ENCODE measurements around the gene FGF14. TPM values are rescaled to one million over a fixed set of nuclear protein-coding genes. Genes with fewer than 3 reads are reported as not detected.
A peak's percentile ranks its signal among the peaks of the same experiment; 100 is the strongest.

The FGF14 gene
- total RNA-seq, 2 experiments from 2014 or later, result not detected

DNA sequence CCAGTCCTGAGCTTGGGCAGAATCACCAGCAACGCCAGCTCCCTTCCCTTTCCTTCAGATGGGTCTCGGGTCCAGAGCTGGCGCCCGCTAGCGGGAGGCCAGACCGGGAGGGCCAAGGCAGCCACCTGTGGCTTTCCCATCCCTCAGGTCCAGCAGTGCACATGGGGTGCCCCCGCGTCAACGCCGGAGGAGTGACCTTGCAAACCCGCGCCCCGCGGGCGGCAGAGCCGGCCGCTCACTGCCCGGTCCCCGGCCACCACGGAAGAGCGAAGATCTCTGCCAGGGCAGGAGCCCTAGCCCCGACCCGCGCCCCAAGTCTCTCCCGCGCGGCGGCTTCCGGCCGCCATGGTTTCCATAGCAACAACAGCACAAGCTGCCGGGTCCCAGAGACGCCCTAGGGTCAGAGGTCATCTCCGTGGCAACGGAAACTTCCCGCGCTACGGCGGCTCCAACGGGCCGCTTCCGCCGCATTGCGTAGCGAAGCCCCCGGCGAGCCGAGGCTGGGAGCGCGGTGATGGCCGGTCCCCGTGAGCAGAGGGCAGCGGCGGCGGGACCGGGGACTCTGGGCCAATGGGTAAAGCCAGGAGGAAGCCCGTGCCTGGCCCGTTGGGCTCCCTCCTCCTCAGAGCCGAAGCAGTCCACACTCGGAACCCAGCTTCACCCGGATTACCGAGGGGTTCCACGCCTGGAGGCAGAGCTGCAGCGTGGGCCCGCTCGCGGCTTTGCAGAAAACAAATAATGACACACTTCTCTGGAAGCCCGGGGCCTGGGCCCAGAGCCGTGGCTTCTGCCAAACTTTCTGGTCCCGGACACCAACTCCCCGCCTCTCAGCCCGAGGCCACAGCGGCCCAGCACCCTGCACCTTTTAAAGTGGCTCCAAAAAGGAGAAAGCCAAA is 7.4 kb downstream of the FGF14 start:
- no TSS peak for BruUV-seq (replicated peaks)
- no peaks in the 10 kb centered on the region for H3K4me1 ChIP-seq (ENCODE audit: insufficient read depth, low read length, poor library complexity, severe bottlenecking)
- TF ChIP-seq, protein P1, sequence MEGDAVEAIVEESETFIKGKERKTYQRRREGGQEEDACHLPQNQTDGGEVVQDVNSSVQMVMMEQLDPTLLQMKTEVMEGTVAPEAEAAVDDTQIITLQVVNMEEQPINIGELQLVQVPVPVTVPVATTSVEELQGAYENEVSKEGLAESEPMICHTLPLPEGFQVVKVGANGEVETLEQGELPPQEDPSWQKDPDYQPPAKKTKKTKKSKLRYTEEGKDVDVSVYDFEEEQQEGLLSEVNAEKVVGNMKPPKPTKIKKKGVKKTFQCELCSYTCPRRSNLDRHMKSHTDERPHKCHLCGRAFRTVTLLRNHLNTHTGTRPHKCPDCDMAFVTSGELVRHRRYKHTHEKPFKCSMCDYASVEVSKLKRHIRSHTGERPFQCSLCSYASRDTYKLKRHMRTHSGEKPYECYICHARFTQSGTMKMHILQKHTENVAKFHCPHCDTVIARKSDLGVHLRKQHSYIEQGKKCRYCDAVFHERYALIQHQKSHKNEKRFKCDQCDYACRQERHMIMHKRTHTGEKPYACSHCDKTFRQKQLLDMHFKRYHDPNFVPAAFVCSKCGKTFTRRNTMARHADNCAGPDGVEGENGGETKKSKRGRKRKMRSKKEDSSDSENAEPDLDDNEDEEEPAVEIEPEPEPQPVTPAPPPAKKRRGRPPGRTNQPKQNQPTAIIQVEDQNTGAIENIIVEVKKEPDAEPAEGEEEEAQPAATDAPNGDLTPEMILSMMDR (conservative IDR thresholded peaks at IDR 0.05; ENCODE audit: low read length), result no peak
- no peak for TF ChIP-seq EZH2phosphoT487 (IDR thresholded peaks at IDR 0.05; ENCODE audit: borderline replicate concordance, low read depth, low read length)
- H2AFZ ChIP-seq (ENCODE audit: low read length), result no peak overlapping the region
- ChIA-PET POLR2A (interaction anchor here (0.6 to 1.2 kb wide), 4 partner anchors 9 to 47 kb away, joined by 3 to 4 read pairs (median 3); no protein-coding TSS in a partner anchor), CTCF (ENCODE audit: unreplicated experiment) (interaction anchor here (1.3 kb wide), 1 partner anchor 47 kb away, joined by 4 read pairs; no protein-coding TSS in a partner anchor)
- intact Hi-C loops (cut with micrococcal nuclease; ENCODE audit: unreplicated experiment), result loop anchor here (5.0 kb wide), 1 partner anchor 48 kb away; no protein-coding TSS in a partner anchor
- H3K4me3 ChIP-seq (ENCODE audit: low read depth, low read length, poor library complexity, severe bottlenecking), result no peak overlapping the region
- no peaks in the 10 kb centered on the region for H3K36me3 ChIP-seq (ENCODE audit: insufficient read depth, low read length)
- no peaks in the 10 kb centered on the region for H4K20me1 ChIP-seq (ENCODE audit: insufficient read depth, low read length)
- no peaks in the 10 kb centered on the region for H3K79me2 ChIP-seq (ENCODE audit: insufficient read depth, low read depth, low read length)
- H3K4me2 ChIP-seq (ENCODE audit: low read length), result peak overlapping the region; percentile 41; the same call in 1 of the 2 replicates
- H3K9me3 ChIP-seq (ENCODE audit: low read length), result no peaks in the 10 kb centered on the region
- no peaks in the 10 kb centered on the region for H3K9me2 ChIP-seq (ENCODE audit: insufficient read depth, low read length)
- no peak overlapping the region for H3K27ac ChIP-seq (ENCODE audit: low read depth, low read length, poor library complexity, severe bottlenecking)
- no peak for DNase-seq (ENCODE audit: low spot score)

DNA sequence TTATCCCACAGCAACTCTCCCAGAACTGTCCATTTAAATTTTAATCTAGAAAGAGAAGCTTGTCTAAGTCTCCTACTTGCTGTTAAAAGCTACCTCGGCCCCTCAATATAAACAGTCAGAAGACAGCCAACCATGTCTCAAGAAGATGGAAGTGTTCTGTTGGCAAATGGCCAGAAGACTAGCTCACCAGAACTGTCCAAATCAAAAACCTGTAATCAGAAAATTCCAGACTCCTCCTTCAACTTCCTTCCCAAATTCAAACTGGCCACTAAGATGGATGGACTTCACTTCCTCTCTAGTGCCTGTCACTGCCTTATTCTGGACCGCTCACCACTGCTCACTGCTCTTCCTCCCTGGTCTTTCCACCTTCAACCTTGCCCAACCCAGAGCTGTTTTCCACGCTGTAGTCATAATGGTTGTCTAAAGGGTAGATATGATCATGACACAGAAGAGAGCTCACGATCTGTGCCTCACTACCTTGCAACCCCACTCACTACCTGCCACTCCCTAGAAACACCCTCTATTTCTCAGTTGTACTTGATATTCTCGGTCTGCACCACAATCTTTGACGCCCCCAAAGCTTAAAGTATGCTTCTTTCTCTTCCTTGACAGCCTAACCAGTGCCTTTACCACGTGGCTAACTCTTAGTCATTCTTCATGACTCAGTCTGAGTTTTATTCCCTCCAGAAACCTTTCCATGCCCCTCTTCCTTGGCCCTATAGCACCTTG is 9.2 kb downstream of the FGF14 start:
- Histone ChIP-seq H2AFZ (ENCODE audit: low read length) (no peak overlapping the region), H3K4me3 (ENCODE audit: low read depth, low read length, poor library complexity, severe bottlenecking) (no peak overlapping the region), H3K4me1 (ENCODE audit: insufficient read depth, low read length, poor library complexity, severe bottlenecking) (no peaks in the 10 kb centered on the region), H3K27ac (ENCODE audit: low read depth, low read length, poor library complexity, severe bottlenecking) (no peak overlapping the region), H3K9me3 (ENCODE audit: low read length) (no peaks in the 10 kb centered on the region), H3K4me2 (ENCODE audit: low read length) (no peak overlapping the region), H4K20me1 (ENCODE audit: insufficient read depth, low read length) (no peaks in the 10 kb centered on the region), H3K9me2 (ENCODE audit: insufficient read depth, low read length) (no peaks in the 10 kb centered on the region), H3K79me2 (ENCODE audit: insufficient read depth, low read depth, low read length) (no peaks in the 10 kb centered on the region), H3K36me3 (ENCODE audit: insufficient read depth, low read length) (no peaks in the 10 kb centered on the region)
- no TSS peak for BruUV-seq (replicated peaks)
- intact Hi-C loops (cut with micrococcal nuclease; ENCODE audit: unreplicated experiment), result loop anchor here (5.0 kb wide), 1 partner anchor 50 kb away; no protein-coding TSS in a partner anchor
- ChIA-PET POLR2A (interaction anchor here (0.7 to 1.0 kb wide), 3 partner anchors 20 to 44 kb away, joined by 3 to 5 read pairs (median 3); no protein-coding TSS in a partner anchor), CTCF (ENCODE audit: unreplicated experiment) (no interaction called here)
- DNase-seq (ENCODE audit: low spot score), result no peak
- TF ChIP-seq, protein P1 (conservative IDR thresholded peaks at IDR 0.05; ENCODE audit: low read length), result no peak
- TF ChIP-seq EZH2phosphoT487 (IDR thresholded peaks at IDR 0.05; ENCODE audit: borderline replicate concordance, low read depth, low read length), result no peak
